ENCODE results near the gene SLC28A1. TPM values are rescaled to one million over a fixed set of nuclear protein-coding genes. Genes with fewer than 3 reads are reported as not detected.

The SLC28A1 gene
- total RNA-seq, 1 experiment from 2014 or later: not detected

GRCh38 chr15:84861781-84862180 lies 22.7 kb upstream of the SLC28A1 start:
- ATAC-seq (no peak), DNase-seq (ENCODE audit: low read depth, low spot score) (no peak)
- Histone ChIP-seq H3K9me3 (ENCODE audit: control insufficient read depth in 1 of 2, insufficient read depth in 1 of 2, low read depth in 1 of 2, low read length in 2 of 2) (no peaks in the 10 kb centered on the region), H3K4me2 (ENCODE audit: low read length) (no peak overlapping the region), H3K36me3 (ENCODE audit: control insufficient read depth in 1 of 2, insufficient read depth in 2 of 2, low read length in 2 of 2) (no peaks in the 10 kb centered on the region), H3K4me1 (ENCODE audit: control insufficient read depth in 1 of 2, insufficient read depth in 2 of 2, low read length in 2 of 2) (peaks cover 29 to 33% of the 10 kb centered on the region in 2 experiments), H3K4me3 (replicated peaks in 1 of 2; ENCODE audit: low read depth in 1 of 2, low read length in 2 of 2) (no peak overlapping the region), H3K79me2 (ENCODE audit: insufficient read depth, low read length) (no peaks in the 10 kb centered on the region), H4K20me1 (ENCODE audit: insufficient read depth) (no peaks in the 10 kb centered on the region), H3K27ac (ENCODE audit: low read depth, low read length) (no peak overlapping the region), H3K9ac (ENCODE audit: low read length) (no peak overlapping the region), H3K9me2 (ENCODE audit: insufficient read depth) (no peaks in the 10 kb centered on the region), H2AFZ (ENCODE audit: low read depth, low read length, poor library complexity, severe bottlenecking) (no peak overlapping the region), H3K27me3 (ENCODE audit: insufficient read depth, low read length) (no peaks in the 10 kb centered on the region)
- no TSS peak for BruUV-seq (replicated peaks)
- intact Hi-C loops (cut with micrococcal nuclease): no loop called here
- ChIA-PET CTCF (no interaction called here), RAD21 (ENCODE audit: low non-redundant PET in 1 of 2, low total read pairs in 2 of 2, uncharacterized antibody in 2 of 2, unreplicated experiment in 2 of 2) (no interaction called here), POLR2A (no interaction called here)
- TF ChIP-seq RAD21 (IDR thresholded peaks at IDR 0.05; ENCODE audit: low read depth): no peak
- no peak for TF ChIP-seq SRF (IDR thresholded peaks at IDR 0.05; ENCODE audit: low read depth)
- TF ChIP-seq POLR2AphosphoS5 (IDR thresholded peaks at IDR 0.05; ENCODE audit: low read depth, low read length): no peak
- no peak for TF ChIP-seq ZFX (IDR thresholded peaks at IDR 0.05)
- no peak for TF ChIP-seq CTCF (IDR thresholded peaks at IDR 0.05 in 2 of 3, conservative IDR thresholded peaks at IDR 0.05 in 1 of 3; ENCODE audit: borderline replicate concordance in 1 of 3, insufficient read depth in 1 of 3, low read depth in 2 of 3, low read length in 2 of 3)
- TF ChIP-seq EZH2 (IDR thresholded peaks at IDR 0.05): no peak
- no peak for TF ChIP-seq ZBTB33 (IDR thresholded peaks at IDR 0.05; ENCODE audit: extremely low read depth, insufficient replicate concordance, low read length)
- no peak for TF ChIP-seq MAX (IDR thresholded peaks at IDR 0.05)
- no peak for TF ChIP-seq JUND (IDR thresholded peaks at IDR 0.05)
- TF ChIP-seq EGR1 (IDR thresholded peaks at IDR 0.05; ENCODE audit: low read depth): no peak
- TF ChIP-seq SP1 (IDR thresholded peaks at IDR 0.05; ENCODE audit: low read depth): no peak
- no peak for TF ChIP-seq YY1 (IDR thresholded peaks at IDR 0.05; ENCODE audit: extremely low read depth, insufficient replicate concordance, low read depth, low read length)
- no peak for TF ChIP-seq ATF3 (IDR thresholded peaks at IDR 0.05)
- no peak for TF ChIP-seq ELF1 (IDR thresholded peaks at IDR 0.05; ENCODE audit: borderline replicate concordance, low read depth)
- TF ChIP-seq CBX3 (IDR thresholded peaks at IDR 0.05; ENCODE audit: low read depth): no peak
